ENCODE data around the gene CD300LG.
"Not testable (repeated sequence)": the region's sequence is repeated elsewhere in the genome, so short reads cannot be mapped to it uniquely, and the experiment has no call there.

Gene CD300LG

GRCh38 chr17:43891851-43892646, 45.1 kb downstream of the CD300LG start:
- FAIRE-seq, result no peak
- no peak for TF ChIP-seq CTCF (IDR thresholded peaks at IDR 0.05; ENCODE audit: insufficient read depth, missing control alignments)
- no peak for DNase-seq (ENCODE audit: insufficient read length, low spot score)

- no peak for TF ChIP-seq CTCF (IDR thresholded peaks at IDR 0.05; ENCODE audit: insufficient read depth, missing control alignments)
- DNase-seq (ENCODE audit: insufficient read length, low spot score) (no peak), FAIRE-seq (no peak)
These were observed 45.6 kb downstream of the CD300LG start for GRCh38 chr17:43892647-43892952.

- not testable (repeated sequence) for FAIRE-seq; DNase-seq (ENCODE audit: insufficient read length, low spot score)
These were observed 47.5 kb downstream of the CD300LG start for GRCh38 chr17:43894494-43894893.

- DNase-seq (ENCODE audit: insufficient read length, low spot score), result no peak
- no peak for FAIRE-seq
- TF ChIP-seq CTCF (IDR thresholded peaks at IDR 0.05; ENCODE audit: insufficient read depth, missing control alignments), result no peak
These were observed 50.9 kb downstream of the CD300LG start for GRCh38 chr17:43897831-43898230.

GRCh38 chr17:43898446-43898845, 51.5 kb downstream of the CD300LG start:
- FAIRE-seq (no peak), DNase-seq (ENCODE audit: insufficient read length, low spot score) (no peak)
- TF ChIP-seq CTCF (IDR thresholded peaks at IDR 0.05; ENCODE audit: insufficient read depth, missing control alignments), result no peak

- no peak for TF ChIP-seq CTCF (IDR thresholded peaks at IDR 0.05; ENCODE audit: insufficient read depth, missing control alignments)
- DNase-seq (ENCODE audit: insufficient read length, low spot score) (peak; percentile 91), FAIRE-seq (no peak)
These were observed 53.3 kb downstream of the CD300LG start for GRCh38 chr17:43900183-43900857.

- FAIRE-seq (no peak), DNase-seq (ENCODE audit: insufficient read length, low spot score) (no peak)
- TF ChIP-seq CTCF (IDR thresholded peaks at IDR 0.05; ENCODE audit: insufficient read depth, missing control alignments), result no peak
These were observed 54.1 kb downstream of the CD300LG start for GRCh38 chr17:43900858-43901754.
